Fibroblast of peridontal ligament (primary cell): ENCODE results near the gene SHISAL1.
"Not testable (repeated sequence)": the region's sequence is repeated elsewhere in the genome, so short reads cannot be mapped to it uniquely, and the experiment has no call there.

ENCODE experiments used
- DNase-seq: peaks from one replicate; pipeline ENCODE4 v3.0.0-alpha.2; 2010; ENCODE audit errors: extremely low read depth

SHISAL1 gene

GRCh38 chr22:44234372-44234771 is 78.4 kb downstream of the SHISAL1 start:
- DNase-seq, result not testable (repeated sequence)

GRCh38 chr22:44231233-44231632 is 81.5 kb downstream of the SHISAL1 start:
- no peak for DNase-seq

- no peak for DNase-seq
These were observed 82.9 kb downstream of the SHISAL1 start for GRCh38 chr22:44229809-44230208.

- no peak for DNase-seq
These were observed 83.4 kb downstream of the SHISAL1 start for GRCh38 chr22:44229331-44229730.

- DNase-seq, result no peak
These were observed 86.9 kb downstream of the SHISAL1 start for GRCh38 chr22:44225812-44226211.

- no peak for DNase-seq
These were observed 87.6 kb downstream of the SHISAL1 start for GRCh38 chr22:44225091-44225689.

- no peak for DNase-seq
These were observed 88.6 kb downstream of the SHISAL1 start for GRCh38 chr22:44224166-44224565.

GRCh38 chr22:44221710-44222475 is 90.9 kb downstream of the SHISAL1 start:
- no peak for DNase-seq

- no peak for DNase-seq
These were observed 91.7 kb downstream of the SHISAL1 start for GRCh38 chr22:44220727-44221680.

GRCh38 chr22:44219101-44219870 is 93.5 kb downstream of the SHISAL1 start:
- DNase-seq, result no peak

GRCh38 chr22:44218071-44218470 is 94.7 kb downstream of the SHISAL1 start:
- DNase-seq, result no peak

- DNase-seq, result no peak
These were observed 95.4 kb downstream of the SHISAL1 start for GRCh38 chr22:44217346-44217745.

- DNase-seq, result no peak
These were observed 97.5 kb downstream of the SHISAL1 start for GRCh38 chr22:44215287-44215686.

- no peak for DNase-seq
These were observed 98.0 kb downstream of the SHISAL1 start for GRCh38 chr22:44214764-44215163.

- DNase-seq, result no peak
These were observed 98.6 kb downstream of the SHISAL1 start for GRCh38 chr22:44214187-44214586.

GRCh38 chr22:44213489-44214043 is 99.2 kb downstream of the SHISAL1 start:
- DNase-seq, result no peak

GRCh38 chr22:44212936-44213335 is 99.8 kb downstream of the SHISAL1 start:
- DNase-seq, result no peak

- peak; percentile 82 for DNase-seq
These were observed 100.5 kb downstream of the SHISAL1 start for GRCh38 chr22:44211946-44212930.

GRCh38 chr22:44211256-44211945 is 101.3 kb downstream of the SHISAL1 start:
- DNase-seq, result peak; percentile 9
